ENCODE data around the gene GRHPR.

GRHPR gene

DNA sequence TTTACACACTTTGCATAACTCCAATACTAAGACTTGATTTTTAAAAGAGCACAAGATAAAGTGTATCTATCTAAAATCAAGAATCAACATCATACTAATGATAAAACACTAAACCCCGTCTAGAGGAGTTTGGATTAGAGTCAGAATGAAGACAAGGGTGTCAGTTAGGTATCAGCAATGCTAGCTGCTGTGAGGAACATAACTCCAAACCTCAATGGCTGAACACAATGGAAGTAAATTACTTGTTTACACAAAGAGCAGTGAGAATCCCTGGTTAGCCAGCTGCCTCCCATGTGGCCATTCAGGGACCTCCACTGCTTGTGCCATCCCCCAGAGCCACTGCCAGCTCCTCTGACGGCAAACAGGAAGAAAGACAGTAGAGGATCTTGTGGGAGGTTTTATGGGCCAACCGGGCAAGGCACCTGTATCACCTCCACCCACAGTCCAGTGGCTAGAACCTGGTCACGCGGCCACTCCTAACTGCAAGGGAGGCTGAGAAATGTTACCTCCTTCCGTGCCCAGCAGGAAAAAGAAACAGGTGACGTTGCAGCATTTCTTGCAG, 24.0 kb upstream of the GRHPR start:
- no peak for DNase-seq (ENCODE audit: insufficient read length, low spot score)

DNA sequence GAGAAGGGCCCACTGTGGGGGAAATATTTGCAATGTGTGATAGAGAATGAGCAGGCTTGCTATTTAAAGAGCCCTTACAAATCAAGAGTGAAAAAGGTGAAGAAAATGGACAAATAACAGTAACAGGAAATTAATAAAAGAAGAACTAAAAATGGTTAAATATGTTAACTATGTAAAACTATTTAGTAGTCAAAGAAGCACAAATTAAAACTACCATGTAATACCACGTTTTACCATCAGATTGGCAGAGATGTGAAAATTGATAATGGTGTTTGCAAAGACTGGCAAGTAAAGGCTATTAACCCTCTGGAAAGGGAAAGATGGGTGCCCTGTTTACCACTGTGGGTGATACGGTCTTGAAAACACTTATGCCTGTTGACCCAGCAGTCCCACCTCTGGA, 23.2 kb upstream of the GRHPR start:
- FAIRE-seq (no peak), DNase-seq (ENCODE audit: insufficient read length, low spot score) (no peak)

More for the DNA sequence above, 24.0 kb upstream of the GRHPR start:
- FAIRE-seq: no peak

DNA sequence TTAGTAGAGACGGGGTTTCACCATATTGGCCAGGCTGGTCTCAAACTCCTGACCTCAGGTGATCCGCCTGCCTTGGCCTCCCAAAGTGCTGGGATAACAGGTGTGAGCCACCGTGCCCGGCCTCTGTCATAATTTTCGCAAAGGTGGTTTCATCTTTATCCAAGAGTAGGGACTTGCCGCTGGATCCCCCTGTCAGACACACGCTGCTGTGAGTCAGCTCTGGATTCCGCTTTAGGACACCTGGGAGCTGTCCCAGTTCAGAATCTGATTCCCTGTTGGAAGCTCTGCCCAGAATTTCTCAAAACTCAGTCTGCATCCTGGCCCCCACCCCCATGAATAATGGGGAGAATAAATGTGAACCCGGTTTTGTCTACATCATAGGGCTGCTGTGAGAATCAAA, 17.9 kb upstream of the GRHPR start:
- FAIRE-seq (no peak), DNase-seq (ENCODE audit: insufficient read length, low spot score) (no peak)

DNA sequence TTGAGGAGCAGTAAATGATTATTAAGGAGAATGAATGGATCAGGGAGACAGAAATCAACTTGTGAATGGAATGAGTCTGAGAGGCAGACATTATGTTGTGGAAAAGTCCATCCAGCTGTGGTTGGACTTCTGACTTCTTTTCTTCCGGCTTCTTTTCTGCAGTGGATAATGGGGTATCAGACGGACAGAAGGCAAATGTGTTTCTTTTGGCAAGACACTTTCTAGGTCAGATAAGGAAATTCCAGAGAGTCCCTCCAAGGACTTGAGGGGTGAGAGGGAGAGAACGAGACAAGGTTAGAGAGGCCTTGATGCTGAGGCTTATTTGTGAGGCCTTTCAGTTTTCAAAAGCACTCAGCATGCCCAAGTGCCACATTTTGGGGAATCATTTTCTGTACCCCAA, 17.1 kb upstream of the GRHPR start:
- DNase-seq (ENCODE audit: insufficient read length, low spot score) (no peak), FAIRE-seq (no peak)

DNA sequence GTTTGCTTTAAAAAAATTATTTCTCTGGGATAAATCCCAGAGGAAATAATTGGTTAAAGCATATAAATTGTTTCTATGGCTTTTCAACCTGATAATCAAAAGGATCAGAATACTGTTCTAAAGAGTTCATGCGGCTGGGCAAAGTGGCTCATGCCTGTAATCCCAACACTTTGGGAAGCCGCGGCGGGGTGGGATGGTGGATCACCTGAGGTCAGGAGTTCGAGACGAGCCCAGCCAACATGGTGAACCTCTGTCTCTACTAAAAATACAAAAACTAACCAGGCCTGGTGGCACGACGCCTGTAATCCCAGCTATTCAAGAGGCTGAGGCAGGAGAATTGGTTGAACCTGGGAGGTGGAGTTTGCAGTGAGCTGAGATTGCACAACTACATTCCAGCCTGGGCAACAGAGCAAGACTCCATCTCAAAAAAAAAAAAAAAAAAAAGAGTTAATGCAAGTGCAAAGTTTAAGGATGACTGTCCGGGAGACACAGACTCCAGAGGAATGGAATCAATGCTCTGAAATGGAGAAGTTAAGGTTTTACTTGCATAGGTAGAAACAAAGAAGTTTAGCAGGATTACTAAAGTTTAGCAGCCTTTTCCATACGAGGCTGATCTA, 16.6 kb upstream of the GRHPR start:
- FAIRE-seq: no peak
- DNase-seq (ENCODE audit: insufficient read length, low spot score): no peak

DNA sequence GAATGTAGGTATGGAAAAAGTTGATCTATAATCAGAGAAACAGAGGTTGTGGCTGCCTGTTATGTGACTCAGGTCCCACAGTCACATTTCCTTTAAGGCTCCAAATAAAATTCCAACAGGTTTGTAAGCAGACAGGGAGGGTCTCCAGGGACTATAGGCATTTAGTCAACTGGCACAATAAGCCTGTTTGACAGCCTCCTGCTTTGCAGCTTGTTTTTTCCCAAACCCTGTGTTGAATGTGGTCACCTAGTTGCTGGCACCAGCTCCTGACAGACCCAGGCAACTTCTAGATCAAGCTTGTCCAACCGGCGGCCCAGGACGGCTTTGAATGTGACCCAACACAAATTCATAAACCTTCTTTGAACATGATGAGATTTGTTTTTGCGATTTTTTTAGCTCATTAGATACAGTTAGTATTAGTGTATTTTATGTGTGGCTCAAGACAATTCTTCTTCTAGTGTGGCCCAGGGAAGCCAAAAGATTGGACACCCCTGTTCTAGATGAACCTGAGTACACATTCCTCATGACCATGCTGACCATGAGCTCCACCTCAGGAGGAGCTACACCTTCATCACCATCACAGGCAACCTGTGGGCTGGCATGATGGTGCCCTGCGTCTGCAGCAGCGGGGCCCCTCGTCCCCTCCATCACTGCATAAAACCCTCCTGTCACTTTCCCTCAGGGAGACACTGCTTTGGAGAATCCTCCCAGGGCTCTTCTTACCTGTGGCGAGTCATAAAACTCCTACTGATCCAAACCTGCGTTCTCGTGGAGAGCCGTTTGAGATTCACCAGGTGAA, 15.7 kb upstream of the GRHPR start:
- no peak for FAIRE-seq
- DNase-seq (ENCODE audit: insufficient read length, low spot score): no peak

DNA sequence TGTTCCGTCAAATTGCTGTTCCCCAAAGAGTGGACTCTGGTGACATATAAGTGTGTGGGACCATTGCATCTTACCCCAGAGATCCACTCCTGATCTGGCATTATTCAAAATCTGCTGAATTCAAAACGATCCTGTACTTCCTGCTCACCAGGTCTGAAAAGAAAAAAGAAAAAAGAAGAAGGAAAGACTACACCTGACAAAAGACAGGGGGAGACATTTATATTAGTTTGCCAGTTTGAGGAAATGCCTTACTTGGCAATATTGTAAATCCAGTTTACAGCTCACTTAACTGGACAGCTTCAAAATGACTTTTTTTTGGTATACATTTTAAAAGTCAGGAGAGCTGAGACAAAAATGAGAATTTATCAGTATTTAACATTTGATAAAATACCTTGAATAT, 15.0 kb upstream of the GRHPR start:
- DNase-seq (ENCODE audit: insufficient read length, low spot score) (no peak), FAIRE-seq (no peak)

DNA sequence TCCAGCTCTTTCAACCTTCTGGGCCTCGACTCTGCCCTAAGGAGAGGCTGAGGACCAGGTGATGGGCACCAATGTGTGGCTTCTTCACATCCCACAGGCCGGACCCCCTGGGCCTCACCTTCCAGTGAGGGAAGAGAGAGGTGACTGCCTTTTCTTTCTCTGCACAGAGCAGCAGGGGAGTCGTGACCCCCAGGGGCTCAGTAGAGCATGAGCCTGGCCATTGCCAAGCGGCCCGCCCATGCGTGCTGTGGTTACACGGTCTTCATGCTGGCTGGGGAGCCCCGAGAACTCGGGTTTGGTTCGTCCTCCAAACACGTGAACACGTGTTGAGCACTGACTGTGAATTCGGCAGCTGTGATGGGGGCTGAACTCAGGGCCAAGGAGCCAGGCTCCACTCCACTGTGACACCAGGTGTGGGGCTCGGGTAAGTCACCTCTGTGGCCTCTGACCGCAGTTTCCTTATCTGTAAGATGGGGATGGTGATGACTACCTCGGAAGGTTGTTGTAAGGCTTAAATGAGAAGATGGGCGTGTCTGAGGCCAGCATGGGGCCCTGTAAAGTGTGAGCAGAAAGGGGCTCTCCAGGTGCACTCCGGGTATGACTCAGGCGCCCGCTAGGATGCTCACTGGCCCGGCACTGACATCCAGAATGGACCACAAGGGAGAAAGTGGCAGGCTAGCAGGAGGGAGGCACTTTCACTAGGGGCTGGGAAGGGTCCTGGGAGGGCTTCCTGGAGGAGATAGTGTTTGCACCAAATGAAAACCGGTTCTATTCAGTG, 13.4 kb upstream of the GRHPR start:
- DNase-seq (ENCODE audit: insufficient read length, low spot score) (no peak), FAIRE-seq (no peak)

DNA sequence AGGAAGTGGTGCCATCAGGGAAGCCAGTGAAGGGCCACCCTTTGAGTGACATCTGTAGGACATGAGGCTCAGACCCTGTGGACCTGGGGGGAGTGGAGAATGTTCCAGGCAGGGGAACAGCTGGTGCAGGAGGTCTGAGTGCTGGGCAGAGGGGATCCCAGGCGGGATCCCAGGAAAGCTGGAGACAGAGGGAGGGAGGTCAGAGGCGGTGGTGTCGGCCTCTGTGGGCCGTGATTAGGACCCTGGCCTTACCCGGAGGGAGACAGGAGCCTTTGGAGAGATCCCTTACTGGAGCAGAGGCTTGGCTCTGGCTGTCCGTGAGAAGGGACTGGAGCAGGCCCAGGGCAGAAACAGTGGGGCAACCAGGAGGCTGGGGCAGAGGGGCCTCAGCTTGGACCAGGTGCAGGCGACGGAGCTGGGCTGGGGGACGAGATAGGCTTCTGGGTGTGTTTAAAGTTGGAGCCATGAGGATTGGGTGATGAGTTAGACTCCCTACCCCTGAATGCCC, 12.1 kb upstream of the GRHPR start:
- no peak for FAIRE-seq

DNA sequence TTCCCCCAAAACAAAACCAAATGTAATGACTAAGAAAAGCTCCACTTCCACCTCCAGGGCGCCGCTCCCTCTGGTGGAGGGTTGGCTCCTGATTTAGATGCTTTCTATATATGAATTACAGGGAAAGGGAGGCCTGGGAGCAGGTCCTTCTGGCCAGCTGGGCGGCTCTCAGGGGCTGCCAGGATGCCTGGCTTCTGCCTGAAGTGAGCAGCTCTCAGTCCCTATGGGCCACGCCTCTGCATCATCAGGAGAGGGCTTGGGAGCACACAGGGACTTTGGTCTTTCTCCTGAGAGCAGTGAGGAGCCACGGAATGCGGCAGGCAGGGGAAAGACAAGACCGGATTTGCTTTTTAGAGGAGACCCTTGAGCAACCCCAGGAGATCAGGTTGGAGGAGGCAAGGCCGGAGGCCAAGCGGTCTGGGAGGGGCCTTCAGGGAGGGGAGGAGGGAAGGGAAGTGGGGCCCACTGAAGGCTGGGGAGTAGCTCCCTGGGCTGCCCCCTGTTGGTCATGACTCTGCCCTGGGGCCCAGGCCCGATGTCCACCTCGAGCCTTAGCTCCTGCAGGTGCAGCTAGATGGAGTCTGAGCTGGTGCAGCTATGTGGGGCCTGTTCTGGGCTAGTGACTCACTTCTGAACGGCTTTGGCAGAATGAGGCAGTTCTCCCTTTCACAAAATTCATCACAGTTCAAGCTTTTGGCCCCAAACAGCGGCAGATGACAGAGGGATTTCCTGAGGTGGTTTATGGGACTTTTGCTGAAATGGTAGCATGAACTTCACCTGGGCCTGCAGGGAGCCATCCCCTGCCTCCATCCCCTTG, 11.3 kb upstream of the GRHPR start:
- FAIRE-seq (no peak), DNase-seq (ENCODE audit: insufficient read length, low spot score) (peak; percentile 22)

More for the DNA sequence above, 12.1 kb upstream of the GRHPR start:
- no peak for DNase-seq (ENCODE audit: insufficient read length, low spot score)

DNA sequence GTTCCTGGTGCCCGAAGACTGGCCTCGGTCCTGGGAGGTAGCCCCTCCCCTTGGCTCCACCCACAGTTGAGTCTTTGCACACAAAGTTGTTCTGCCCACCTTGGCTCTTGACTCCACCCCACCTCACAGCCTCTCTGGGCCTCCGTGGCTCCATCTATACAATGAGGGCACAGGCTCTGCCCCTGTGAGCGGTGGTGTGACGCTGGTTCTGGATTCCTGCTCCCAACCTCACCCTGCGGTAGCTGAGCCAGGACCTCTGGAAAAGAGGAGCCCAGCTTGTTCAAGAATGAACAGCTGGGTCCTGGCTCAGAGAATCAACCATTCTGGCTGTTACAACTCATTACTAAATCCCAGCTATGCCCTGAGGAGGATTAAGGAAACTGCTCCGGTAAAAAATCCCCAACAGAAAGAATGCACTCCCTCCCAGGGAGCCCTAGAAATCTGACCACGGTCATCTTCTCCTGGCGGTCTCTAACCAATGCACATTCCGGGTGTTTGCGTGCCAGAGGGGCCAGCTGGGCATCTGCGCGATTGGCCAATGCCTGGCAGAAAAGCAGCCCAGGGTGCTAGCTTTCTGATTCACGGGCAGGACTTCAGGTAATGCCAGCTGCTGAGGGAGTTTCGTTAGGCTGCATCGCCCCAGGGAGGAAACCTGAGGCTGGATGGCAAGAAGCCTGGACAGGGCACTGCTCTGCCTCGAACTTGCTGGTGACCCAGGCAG, 9.9 kb upstream of the GRHPR start:
- DNase-seq (ENCODE audit: insufficient read length, low spot score) (peak; percentile 48), FAIRE-seq (no peak)

DNA sequence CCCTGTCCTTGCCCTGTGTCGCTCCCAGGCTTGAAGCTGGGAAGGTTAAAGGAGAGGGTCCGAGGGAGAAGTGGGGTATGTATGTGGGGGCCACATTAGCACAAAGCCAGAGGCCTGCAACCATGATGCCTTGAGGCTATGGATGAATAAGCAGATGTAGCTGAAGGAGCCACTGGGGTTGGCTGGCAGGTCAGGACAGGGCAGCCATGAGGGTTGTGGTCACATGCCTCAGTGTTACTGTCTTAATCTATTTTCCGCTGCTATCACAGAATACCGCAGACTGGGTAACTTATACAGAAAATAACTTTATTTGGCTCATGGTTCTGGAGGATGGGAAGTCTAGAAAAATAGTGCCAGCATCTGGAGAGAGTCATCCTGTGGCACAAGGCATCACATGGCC, 9.2 kb upstream of the GRHPR start:
- FAIRE-seq (no peak), DNase-seq (ENCODE audit: insufficient read length, low spot score) (no peak)

DNA sequence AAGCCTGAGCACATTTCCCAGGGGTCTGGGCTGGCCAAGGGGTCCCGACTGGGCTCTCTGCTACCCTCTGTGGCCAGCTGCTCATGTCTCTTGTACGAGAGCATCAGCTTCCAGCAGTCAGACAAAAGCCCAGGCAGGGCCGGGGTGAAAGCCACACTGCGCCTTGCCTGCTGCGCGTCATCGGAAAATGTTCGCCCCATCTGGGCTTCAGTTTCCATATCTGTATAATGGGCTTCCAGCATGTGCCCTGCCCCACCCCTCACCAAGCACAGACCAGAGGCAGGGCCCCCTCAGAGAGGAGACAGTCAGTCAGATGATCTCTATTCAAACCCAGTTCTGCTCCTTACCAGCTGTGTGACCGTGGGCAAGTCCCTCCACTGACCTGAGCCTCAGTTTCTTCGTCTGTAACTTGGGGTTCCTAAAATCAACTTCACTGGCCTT, 8.0 kb upstream of the GRHPR start:
- no peak for DNase-seq (ENCODE audit: insufficient read length, low spot score)
- no peak for FAIRE-seq

DNA sequence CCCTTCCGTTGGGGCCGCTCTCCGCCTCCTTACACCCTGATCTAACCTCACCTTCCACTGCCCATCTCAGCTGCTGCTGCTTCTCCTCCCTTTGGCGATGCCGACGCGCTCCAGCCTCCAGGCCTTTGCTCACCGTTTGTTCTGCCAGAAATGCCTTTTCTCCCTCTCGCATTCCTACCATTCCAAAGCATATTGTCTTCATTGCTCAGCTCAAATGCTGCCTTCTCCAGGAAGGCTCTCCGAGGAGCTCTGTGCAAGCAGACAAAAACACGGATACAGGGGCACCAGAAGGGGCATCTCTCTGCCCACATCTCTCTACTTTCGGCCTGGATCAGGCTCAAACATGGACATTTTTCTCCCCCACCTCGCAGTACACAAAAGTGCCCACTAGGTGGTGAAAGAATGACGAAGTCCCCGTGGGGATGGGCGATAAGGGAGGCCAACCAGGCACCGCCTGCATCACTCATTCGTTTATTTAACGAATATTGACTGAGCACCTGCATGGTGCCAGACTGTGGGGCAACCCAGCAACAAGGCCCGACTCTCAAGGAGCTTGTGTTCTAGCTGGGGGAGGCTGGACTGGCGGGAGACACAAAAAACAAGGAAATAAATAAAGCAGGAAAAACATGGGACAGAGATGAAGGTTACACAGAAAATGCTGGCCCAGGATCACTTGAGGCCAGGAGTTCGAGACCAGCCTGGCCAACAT, 7.3 kb upstream of the GRHPR start:
- DNase-seq (ENCODE audit: insufficient read length, low spot score) (peak; percentile 74), FAIRE-seq (peak; percentile 72)

DNA sequence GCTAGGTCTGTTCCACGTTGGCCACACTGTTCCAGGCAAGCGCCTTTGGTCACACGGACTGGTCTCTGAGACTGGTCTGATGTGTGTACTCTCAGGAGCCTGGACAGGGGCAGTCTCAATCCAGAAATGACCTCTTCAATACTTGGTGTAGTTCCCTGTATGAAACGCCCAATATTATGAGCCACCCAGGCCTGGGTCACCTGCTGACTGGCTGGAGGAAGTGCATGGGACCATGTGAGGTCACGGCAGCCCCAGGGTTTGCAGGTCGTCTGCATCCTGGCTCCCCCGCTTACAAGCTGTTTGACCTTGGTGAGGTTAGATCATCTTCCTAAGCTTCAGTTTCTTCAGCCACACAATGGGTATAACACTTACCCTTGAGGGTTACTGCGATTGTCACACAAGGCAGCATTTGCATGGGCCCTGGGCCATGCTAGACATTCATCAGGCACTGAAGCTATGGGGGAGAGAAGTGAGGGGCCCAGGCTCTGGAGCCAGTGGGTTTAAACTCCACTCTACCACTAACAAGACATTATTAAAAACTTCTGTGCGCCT, 5.2 kb upstream of the GRHPR start:
- no peak for FAIRE-seq
- DNase-seq (ENCODE audit: insufficient read length, low spot score): no peak

DNA sequence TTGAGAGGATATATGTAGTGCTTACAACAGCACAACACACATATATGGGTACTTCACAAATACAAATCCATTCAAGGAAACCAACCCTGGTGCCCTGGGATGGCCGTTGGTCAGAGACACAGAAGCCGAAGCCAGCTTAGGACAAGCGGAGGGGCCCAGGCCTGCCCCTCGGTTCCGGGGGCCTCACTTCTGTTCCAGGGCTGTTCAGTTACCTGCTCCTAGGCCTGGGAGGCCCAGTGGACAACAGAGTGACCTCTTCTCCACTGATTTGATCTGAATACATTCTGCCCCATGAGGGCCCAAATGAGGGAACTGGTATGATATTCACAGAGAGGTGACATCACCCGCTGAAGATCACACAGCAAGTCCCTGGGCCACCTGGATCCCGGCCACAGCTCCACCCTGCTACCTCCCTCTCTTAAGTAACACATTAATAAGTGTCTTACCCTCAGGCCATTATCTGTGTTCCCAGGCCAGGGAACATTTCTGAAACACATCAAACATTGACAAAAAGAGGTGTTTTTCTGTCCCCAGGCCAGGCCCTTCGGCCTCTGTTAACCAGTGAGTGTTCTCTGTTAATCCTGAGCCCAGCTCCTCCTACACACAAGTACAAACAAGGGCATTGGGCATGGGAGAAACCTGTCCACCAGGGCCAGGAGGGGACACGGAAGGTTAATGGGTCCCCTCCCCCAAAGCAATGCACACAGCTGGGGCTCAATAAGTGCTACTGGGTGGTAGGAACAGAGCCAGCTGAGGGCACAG, 4.5 kb upstream of the GRHPR start:
- DNase-seq (ENCODE audit: insufficient read length, low spot score): no peak
- FAIRE-seq: no peak

DNA sequence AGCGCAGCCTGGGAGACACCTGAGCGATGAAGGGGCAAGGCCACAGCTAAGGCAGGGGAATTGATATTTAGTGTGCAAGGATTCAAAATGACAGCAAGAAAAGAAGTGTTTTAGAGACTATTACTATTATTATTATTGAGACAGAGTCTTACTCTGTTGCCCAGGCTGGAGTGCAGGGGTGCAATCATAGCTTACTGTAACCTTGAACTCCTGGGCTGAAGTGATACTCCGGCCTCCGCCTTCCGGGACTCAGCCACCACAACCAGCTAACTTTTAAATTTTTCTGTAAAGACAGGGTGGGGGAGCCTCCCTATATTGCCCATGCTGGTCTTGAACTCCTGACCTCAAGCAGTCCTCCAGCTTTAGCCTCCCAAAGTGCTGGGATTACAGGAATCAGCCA, 3.3 kb upstream of the GRHPR start:
- DNase-seq (ENCODE audit: insufficient read length, low spot score): no peak
- FAIRE-seq: no peak

Measured in HTR-8/SVneo (cell line).